NCI-H2196 treated with DMSO at 0.1 percent for 48 hours (cell line): ENCODE data around the gene PIH1D2.
"Not testable (repeated sequence)": the region's sequence is repeated elsewhere in the genome, so short reads cannot be mapped to it uniquely, and the experiment has no call there.

Experiments used
- DNase-seq: peaks from one replicate; lab custom pipeline; 2025; ENCODE audit not compliant: unreplicated experiment; lab: John Stamatoyannopoulos, UW

Gene PIH1D2

DNA sequence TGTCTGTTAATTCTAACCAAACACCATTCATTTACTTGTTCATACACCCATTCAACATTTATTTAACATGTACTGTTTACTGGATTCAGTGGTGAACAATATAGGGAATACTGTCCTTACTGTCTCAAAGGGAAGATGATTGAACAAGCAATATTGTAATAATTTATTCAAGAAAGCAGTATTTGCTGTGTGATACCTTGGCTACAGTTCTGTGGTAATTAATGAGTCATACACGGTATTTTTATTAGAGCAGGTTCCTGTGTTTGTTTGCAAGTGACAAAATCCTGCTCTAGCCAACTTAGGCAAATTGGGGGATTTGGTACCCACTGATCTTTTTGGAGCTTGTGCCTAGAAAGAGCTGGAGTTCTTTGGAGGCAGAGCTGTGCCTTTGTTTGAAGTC is 15.7 kb downstream of the PIH1D2 start:
- no peak for DNase-seq

GRCh38 chr11:112057170-112057569 is 16.6 kb downstream of the PIH1D2 start:
- no peak for DNase-seq

DNA sequence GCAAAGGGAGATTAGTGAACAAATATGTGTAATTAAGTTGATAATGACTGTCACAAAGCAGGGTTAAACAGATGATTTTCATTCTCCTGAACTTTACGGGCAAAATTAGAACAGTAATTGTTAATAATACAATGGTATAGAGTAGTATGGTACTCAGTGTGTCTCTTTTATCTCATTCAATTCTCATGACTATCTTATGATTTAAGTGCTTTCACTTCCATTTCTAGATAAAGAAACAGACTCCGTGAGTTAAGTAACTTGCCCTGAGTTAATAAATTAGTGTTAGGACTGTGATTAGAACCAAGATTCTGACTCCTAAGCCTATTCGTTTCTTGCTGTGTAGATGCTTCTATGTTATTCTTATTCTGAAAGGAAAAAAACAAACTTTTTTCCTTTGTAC is 22.0 kb downstream of the PIH1D2 start:
- no peak for DNase-seq

DNA sequence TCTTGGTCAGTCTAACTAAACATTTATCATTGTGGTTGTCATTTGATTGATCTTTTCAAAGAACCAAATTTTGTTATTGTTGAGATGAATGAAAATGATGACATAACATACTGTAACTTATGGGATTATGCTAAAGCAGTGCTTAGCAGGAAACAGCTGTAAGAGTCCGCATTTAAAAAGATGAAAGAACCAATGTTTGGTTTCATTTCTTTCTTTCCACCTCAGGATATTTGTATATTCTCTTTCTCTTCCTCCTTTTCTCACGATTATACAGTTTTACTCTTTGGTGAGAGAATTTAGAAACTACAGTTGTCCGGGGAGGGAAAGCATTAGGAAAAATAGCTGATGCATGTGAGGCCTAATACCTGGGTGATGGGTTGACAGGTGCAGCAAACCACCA is 23.1 kb downstream of the PIH1D2 start:
- no peak for DNase-seq

DNA sequence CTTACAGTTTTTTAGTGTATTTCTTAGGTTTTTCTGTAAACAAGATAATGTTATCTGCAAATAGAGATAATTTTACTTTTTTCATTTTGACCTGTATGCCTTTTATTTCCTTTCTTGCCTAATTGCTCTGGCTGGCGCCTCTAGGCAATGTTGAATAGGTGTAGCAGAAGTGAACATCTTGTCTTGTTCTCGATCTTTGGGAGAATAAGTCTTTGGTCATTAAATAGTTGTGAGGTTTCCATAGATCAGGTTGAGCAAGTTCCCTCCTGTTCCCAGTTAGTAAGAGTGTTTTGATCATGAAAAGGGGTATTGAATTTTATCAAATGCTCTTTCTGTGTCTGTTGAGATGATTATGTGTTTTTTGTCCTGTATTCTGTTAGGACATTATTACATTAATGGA is 24.0 kb downstream of the PIH1D2 start:
- no peak for DNase-seq

GRCh38 chr11:112048256-112048655 is 25.6 kb downstream of the PIH1D2 start:
- not testable (repeated sequence) for DNase-seq

- DNase-seq, result not testable (repeated sequence)
Observed at GRCh38 chr11:112046647-112047046, 27.2 kb downstream of the PIH1D2 start.

- no peak for DNase-seq
Observed at GRCh38 chr11:112044961-112045360, 28.9 kb downstream of the PIH1D2 start.

- no peak for DNase-seq
Observed at GRCh38 chr11:112042961-112043304, 30.9 kb downstream of the PIH1D2 start.

GRCh38 chr11:112042161-112042960 is 31.5 kb downstream of the PIH1D2 start:
- DNase-seq, result no peak

DNA sequence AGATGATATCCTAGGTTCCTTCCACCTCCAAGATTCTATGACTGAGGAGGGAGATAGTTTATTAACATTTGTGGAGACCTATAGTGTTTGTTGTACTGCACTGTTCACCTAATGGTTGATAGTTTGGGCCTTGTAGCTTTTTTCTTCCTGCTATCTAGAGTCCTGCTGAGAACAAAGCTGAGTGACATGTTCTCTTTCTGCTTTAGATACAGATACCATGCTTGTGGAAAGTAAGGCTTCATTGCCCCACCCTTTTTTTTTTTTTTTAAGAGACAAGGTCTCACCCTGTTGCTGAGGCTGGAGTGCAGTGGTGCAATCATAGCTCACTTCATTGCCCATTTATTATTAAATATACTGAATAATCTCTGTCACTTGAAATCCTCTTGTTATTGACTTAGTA is 36.3 kb downstream of the PIH1D2 start:
- no peak for DNase-seq

GRCh38 chr11:112033902-112034301 is 39.9 kb downstream of the PIH1D2 start:
- DNase-seq, result no peak

- DNase-seq, result no peak
Observed at GRCh38 chr11:112029460-112029859, 44.4 kb downstream of the PIH1D2 start.

GRCh38 chr11:112026784-112027410 is 46.9 kb downstream of the PIH1D2 start:
- not testable (repeated sequence) for DNase-seq

DNA sequence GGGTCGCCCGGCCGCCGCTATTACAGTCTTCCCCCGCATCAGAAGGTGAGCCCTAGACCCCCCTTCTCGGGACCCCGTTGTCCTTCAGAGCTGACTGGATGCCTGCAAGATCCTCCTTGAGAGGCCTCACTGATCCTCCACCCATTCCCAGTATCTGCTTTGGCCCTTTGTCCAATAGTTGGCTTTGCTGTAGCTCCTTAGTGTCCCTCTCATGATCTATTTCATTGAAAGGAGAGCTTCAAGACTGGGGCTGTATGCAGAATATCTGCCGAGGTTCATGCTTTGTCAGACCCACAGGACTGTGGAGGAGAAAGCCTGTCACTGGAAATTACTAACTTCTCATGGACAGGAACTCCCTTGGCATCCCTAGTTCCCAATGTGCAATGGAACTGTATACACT is 48.1 kb downstream of the PIH1D2 start:
- DNase-seq, result no peak

DNA sequence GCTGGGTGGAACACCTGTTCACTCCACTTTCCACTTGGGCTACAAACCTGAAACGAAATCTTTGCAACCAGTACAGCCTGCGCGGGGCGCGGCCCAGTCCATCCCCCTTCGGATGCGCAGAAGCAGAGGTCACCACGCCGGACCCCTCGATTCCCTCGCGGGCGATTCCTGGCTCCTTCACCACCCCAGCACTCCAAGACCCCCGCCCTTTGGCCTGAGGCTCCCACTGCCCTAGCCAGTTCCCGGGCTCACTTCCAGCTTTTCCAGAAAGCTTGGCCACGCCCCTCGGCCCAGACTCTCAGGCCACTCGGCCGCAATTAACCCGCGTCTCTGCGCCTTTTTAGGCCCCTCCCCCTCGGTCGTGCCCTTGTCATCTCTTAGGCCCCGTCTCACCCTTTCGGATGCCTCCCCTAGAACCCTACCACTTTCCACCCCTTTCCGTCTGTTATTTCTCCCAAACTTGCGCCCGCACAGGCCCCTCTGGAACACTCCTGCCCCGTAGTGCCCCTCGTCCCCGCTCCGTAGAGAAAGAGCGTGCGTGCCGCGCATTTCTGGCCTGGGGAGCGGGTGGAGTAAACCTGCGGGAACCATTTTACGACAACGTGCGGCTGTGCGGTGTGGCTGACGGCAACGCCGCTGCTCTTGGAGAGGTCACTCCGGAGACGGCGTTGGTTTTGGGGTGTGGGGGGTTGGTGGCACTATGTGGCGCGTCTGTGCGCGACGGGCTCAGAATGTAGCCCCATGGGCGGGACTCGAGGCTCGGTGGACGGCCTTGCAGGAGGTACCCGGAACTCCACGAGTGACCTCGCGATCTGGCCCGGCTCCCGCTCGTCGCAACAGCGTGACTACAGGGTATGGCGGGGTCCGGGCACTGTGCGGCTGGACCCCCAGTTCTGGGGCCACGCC is 48.8 kb downstream of the PIH1D2 start, which contains the start of gene DLAT:
Gene DLAT, plus strand, starts transcription at position 636 of the 906 bp plus-strand sequence. Its CDS starts 65 bp downstream, at position 701.
- peak; percentile 81 for DNase-seq

- no peak for DNase-seq
Observed at GRCh38 chr11:112024178-112024772, 49.5 kb downstream of the PIH1D2 start.

- no peak for DNase-seq
Observed at GRCh38 chr11:112023104-112023503, 50.7 kb downstream of the PIH1D2 start.

DNA sequence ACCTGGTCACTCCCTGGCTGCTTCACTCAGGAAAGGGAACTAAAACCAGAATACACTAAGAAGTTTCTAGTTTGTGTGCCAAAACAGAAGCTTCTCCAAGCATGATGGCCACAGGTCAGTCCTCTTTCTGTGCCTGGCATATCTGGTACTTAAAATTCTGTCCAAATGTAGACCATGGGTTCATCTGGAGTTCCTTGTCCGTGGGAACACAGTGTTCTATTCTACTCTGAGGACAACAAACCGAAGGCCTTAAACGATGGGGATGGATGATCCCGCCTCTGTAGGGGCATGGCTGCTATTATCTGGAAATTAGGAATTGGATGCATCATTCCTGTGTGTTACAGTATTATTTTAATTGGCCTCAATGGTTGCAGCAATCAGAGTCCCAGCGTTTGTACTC is 54.8 kb downstream of the PIH1D2 start:
- no peak for DNase-seq
